HepG2 (cell line): ENCODE results near the gene NUP93. TPM values are rescaled to one million over a fixed set of nuclear protein-coding genes. Genes with fewer than 3 reads are reported as not detected.

Source experiments
- ATAC-seq: fragments of 200-7000 bp; cut with Tn5 transposase; 3 replicates; pipeline ENCODE4 v1.9.1; 2020; ENCODE audit warnings: mild to moderate bottlenecking, moderate library complexity
- BruUV-seq: library from RNA; stranded (reverse); fragments of 400-500 nt; replicated peaks from 2 replicates; lab custom pipeline; 2021; lab: Mats Ljungman, UMichigan
- CTCF ChIA-PET: fragments of 300-600 bp; formaldehyde crosslinking; extraction: SDS; loops from one replicate; lab custom pipeline; 2021; ENCODE audit warnings: low total read pairs, inconsistent platforms, low intra/inter-chr PET ratio; lab: Yijun Ruan, JAX
- POLR2A ChIA-PET: fragments of 350-600 bp; sonication (Branson Sonifier 250); formaldehyde crosslinking; loops from one replicate; lab custom pipeline; 2020; ENCODE audit warnings: antibody characterized with exemption, inconsistent platforms; lab: Yijun Ruan, JAX
- DNase-seq: peaks from one replicate; pipeline ENCODE4 v3.0.0-alpha.2; 2015; ENCODE audit warnings: low spot score
- FAIRE-seq: peaks from 3 replicates; lab custom pipeline; 2011; peaks lifted over from hg19 to GRCh38; lab: Jason Lieb, UNC
- H2AFZ ChIP-seq: one replicate; pipeline ENCODE4 v1.6.1; 2011; ENCODE audit warnings: low read length, inconsistent platforms
- H3K27ac ChIP-seq: fragments of 300-600 bp; 3 replicates; pipeline ENCODE4 v1.8.0; 2011; ENCODE audit warnings: mixed run types, mild to moderate bottlenecking, mixed read lengths, low read length, inconsistent platforms; ENCODE audit not compliant: insufficient read depth; ENCODE audit errors: extremely low read length
- H3K27me3 ChIP-seq, 2 experiments: fragments of 200-600 bp in 1 of 2; 2 replicates in 1 of 2; 3 replicates in 1 of 2; pipeline versions ENCODE4 v1.6.0 to v1.8.0; 2011; ENCODE audit warnings: low read length in 2 of 2, mild to moderate bottlenecking in 2 of 2, moderate library complexity in 2 of 2, inconsistent platforms in 1 of 2; ENCODE audit not compliant: insufficient read depth in 2 of 2, control insufficient read depth in 1 of 2
- H3K36me3 ChIP-seq, 2 experiments: fragments of 200-600 bp in 1 of 2; replicated peaks in 1 of 2; 2 replicates in 1 of 2; 3 replicates in 1 of 2; pipeline versions ENCODE4 v1.5.1 to v1.8.0; 2011; ENCODE audit warnings: low read length in 2 of 2, inconsistent platforms in 1 of 2; ENCODE audit not compliant: insufficient read depth in 2 of 2, control insufficient read depth in 1 of 2
- H3K4me1 ChIP-seq: 2 replicates; pipeline ENCODE4 v1.5.1; 2012; ENCODE audit warnings: low read length, inconsistent platforms; ENCODE audit not compliant: insufficient read depth
- H3K4me2 ChIP-seq: 2 replicates; pipeline ENCODE4 v1.6.0; 2011; ENCODE audit warnings: low read depth, low read length, inconsistent platforms
- H3K4me3 ChIP-seq, 3 experiments: fragments of 200-600 bp in 1 of 3; sonication (generic), shearing (Covaris generic) in 1 of 3; replicated peaks in 1 of 3; 2 replicates each; pipeline ENCODE4 v1.5.1; 2011 to 2016; ENCODE audit warnings: low read length in 3 of 3, inconsistent platforms in 2 of 3, low read depth in 2 of 3, mild to moderate bottlenecking in 2 of 3, control low read depth in 1 of 3, mixed read lengths in 1 of 3; ENCODE audit not compliant: insufficient read depth in 1 of 3
- H3K79me2 ChIP-seq: one replicate; pipeline ENCODE4 v1.6.1; 2011; ENCODE audit warnings: low read length, inconsistent platforms; ENCODE audit not compliant: insufficient read depth
- H3K9ac ChIP-seq: 2 replicates; pipeline ENCODE4 v1.6.0; 2011; ENCODE audit warnings: mild to moderate bottlenecking, low read depth, low read length, inconsistent platforms; ENCODE audit not compliant: insufficient read depth
- H3K9me3 ChIP-seq: 2 replicates; pipeline ENCODE4 v1.5.1; 2012; ENCODE audit warnings: mild to moderate bottlenecking, low read length
- H4K20me1 ChIP-seq: 2 replicates; pipeline ENCODE4 v1.6.0; 2011; ENCODE audit warnings: inconsistent platforms, mild to moderate bottlenecking, low read length, moderate library complexity; ENCODE audit not compliant: insufficient read depth
- CEBPG ChIP-seq: IDR thresholded peaks from 2 replicates; pipeline ENCODE4 v1.6.1; 2016
- HMG20B ChIP-seq: conservative IDR thresholded peaks from 2 replicates; pipeline ENCODE4 v1.6.1; 2016; ENCODE audit warnings: missing genetic modification reagents, missing compliant biosample characterization
- MAFF ChIP-seq: IDR thresholded peaks from 2 replicates; pipeline ENCODE4 v1.6.1; 2011; ENCODE audit warnings: low read depth, low read length, improper control_type of control experiment
- MAFK ChIP-seq, 2 experiments: IDR thresholded peaks in 1 of 2; conservative IDR thresholded peaks in 1 of 2; 2 replicates each; pipeline ENCODE4 v1.6.1; 2011; ENCODE audit warnings: improper control_type of control experiment in 2 of 2, low read length in 2 of 2
- MIER3 ChIP-seq: IDR thresholded peaks from 2 replicates; pipeline ENCODE4 v1.6.1; 2016; ENCODE audit warnings: missing compliant biosample characterization, borderline replicate concordance
- PLRG1 ChIP-seq: fragments of 450-650 bp; conservative IDR thresholded peaks from 2 replicates; pipeline ENCODE4 v1.6.1; 2016
- ZNF234 ChIP-seq: sonication (generic); formaldehyde crosslinking; conservative IDR thresholded peaks from 2 replicates; pipeline ENCODE4 v1.5.1; 2020; ENCODE audit warnings: mild to moderate bottlenecking, missing genetic modification reagents
- ZNF660 ChIP-seq: sonication (generic); formaldehyde crosslinking; IDR thresholded peaks from 2 replicates; pipeline ENCODE4 v1.5.1; 2020; ENCODE audit warnings: mild to moderate bottlenecking, low read depth, missing genetic modification reagents, borderline replicate concordance
- ZNF749 ChIP-seq: sonication (generic); formaldehyde crosslinking; IDR thresholded peaks from 2 replicates; pipeline ENCODE4 v1.8.0; 2022; ENCODE audit warnings: mild to moderate bottlenecking, missing genetic modification reagents, moderate library complexity, borderline replicate concordance
- WGBS: methylation state at CpG from one replicate; pipeline ENCODE4 v1.1.6; 2017; ENCODE audit warnings: low lambda C conversion rate; 5-methylcytosine and 5-hydroxymethylcytosine counted together
- in situ Hi-C: cut with HindIII; loops from 2 replicates; pipeline ENCODE4 v1.10.0; 2017; ENCODE audit warnings: low pct_unique_long_range_greater_than_20kb; ENCODE audit not compliant: extremely low pct_ligation_motif_present
- intact Hi-C: fragments of 100-400 bp; cut with micrococcal nuclease; formaldehyde crosslinking; loops from one replicate; pipeline ENCODE4 v1.10.0; 2022; ENCODE audit not compliant: unreplicated experiment
- polyA plus RNA-seq, 8 experiments: library from polyadenylated mRNA; depleted of rRNA in 3 of 8; stranded (reverse) in 7 of 8; unstranded in 1 of 8; fragments of >200 nt; fragmentation: Illumina TruSeq in 4 of 8; extraction: Trizol in 4 of 8; gene quantifications; 2 replicates each; pipeline versions ENCODE4 v1.2.1 to v1.2.3, GENCODE V29; 2011 to 2016; ENCODE audit warnings: low read depth in 4 of 8, missing spikeins in 1 of 8, mixed read lengths in 1 of 8; ENCODE audit not compliant: insufficient read depth in 1 of 8
- total RNA-seq, 5 experiments: library from RNA; depleted of rRNA; stranded (reverse); fragments of >200 nt; fragmentation: Illumina TruSeq; extraction: Trizol; gene quantifications; 2 replicates each; pipeline ENCODE4 v1.2.3, GENCODE V29; 2016; ENCODE audit warnings: low read depth in 1 of 5

Gene NUP93
- total and polyA plus RNA-seq, 2 of the 13 experiments (the other 11 are each of a cell fraction or from before 2014, with no cell fraction given) = 58.5 to 140 TPM

- Histone ChIP-seq H2AFZ (no peak overlapping the region), H3K9me3 (no peaks in the 10 kb centered on the region), H3K4me1 (no peaks in the 10 kb centered on the region), H4K20me1 (no peaks in the 10 kb centered on the region), H3K36me3 (no peaks in the 10 kb centered on the region), H3K4me2 (no peak overlapping the region), H3K27me3 (no peaks in the 10 kb centered on the region), H3K27ac (no peak overlapping the region), H3K79me2 (no peaks in the 10 kb centered on the region), H3K9ac (no peak overlapping the region), H3K4me3 (no peak overlapping the region)
- ATAC-seq = no peak
- FAIRE-seq = no peak
- DNase-seq = no peak
- ChIA-PET POLR2A (no interaction called here), CTCF (no interaction called here)
- in situ Hi-C loops = no loop called here
- intact Hi-C loops = no loop called here
- WGBS = 98% methylated on average over 2 of the region's 2 CpGs
- TF ChIP-seq MIER3 (no peak), ZNF660 (CRISPR knock-in tag) (no peak), CEBPG (no peak), ZNF234 (no peak), PLRG1 (no peak)
- BruUV-seq = no TSS peak
Observed at GRCh38 chr16:56774016-56774680, 44.2 kb downstream of the NUP93 start.

GRCh38 chr16:56775162-56775561, 45.2 kb downstream of the NUP93 start:
- intact Hi-C loops = no loop called here

More at GRCh38 chr16:56775162-56775561, 45.2 kb downstream of the NUP93 start:
- Histone ChIP-seq H3K4me1 (no peaks in the 10 kb centered on the region), H3K27ac (no peak overlapping the region), H3K4me2 (no peak overlapping the region), H3K9ac (no peak overlapping the region), H3K36me3 (no peaks in the 10 kb centered on the region), H2AFZ (no peak overlapping the region), H3K79me2 (no peaks in the 10 kb centered on the region), H3K27me3 (no peaks in the 10 kb centered on the region), H3K9me3 (no peaks in the 10 kb centered on the region), H3K4me3 (no peak overlapping the region), H4K20me1 (no peaks in the 10 kb centered on the region)
- FAIRE-seq (no peak), ATAC-seq (no peak), DNase-seq (no peak)
- ChIA-PET CTCF (no interaction called here), POLR2A (no interaction called here)
- TF ChIP-seq MAFF (peak; percentile 28; the same call in 1 of the 2 replicates), ZNF749 (CRISPR knock-in tag) (no peak), HMG20B (CRISPR knock-in tag) (no peak), MAFK (conservative IDR thresholded peaks at IDR 0.05 in 1 of 2, IDR thresholded peaks at IDR 0.05 in 1 of 2; ENCODE audit: low read length in 2 of 2) (peak in 1 of 2 experiments; percentile 58; a peak in 2 of 4 replicates)
- in situ Hi-C loops = no loop called here
- 83% methylated on average over 4 of the region's 4 CpGs for WGBS
- no TSS peak for BruUV-seq
